PFSK-1 (cell line): ENCODE results near the gene DNAJA2.

Experiments
- FOXP2 ChIP-seq: optimal IDR thresholded peaks from 2 replicates; pipeline ENCODE3; 2011; ENCODE audit warnings: borderline replicate concordance, control low read depth, inconsistent platforms; ENCODE audit not compliant: insufficient read depth; ENCODE audit errors: extremely low read length, extremely low read depth
- POLR2AphosphoS5 ChIP-seq: IDR thresholded peaks from 2 replicates; pipeline ENCODE4 v1.6.1; 2012; ENCODE audit warnings: low read depth, mild to moderate bottlenecking, control low read depth, low read length, moderate library complexity
- REST ChIP-seq, 2 experiments: IDR thresholded peaks; 2 replicates each; pipeline versions ENCODE4 v1.6.1 to v1.8.0; 2011 to 2012; ENCODE audit warnings: low read depth in 2 of 2, low read length in 2 of 2, control low read depth in 1 of 2, inconsistent platforms in 1 of 2, mild to moderate bottlenecking in 1 of 2, moderate library complexity in 1 of 2; ENCODE audit not compliant: insufficient read depth in 1 of 2
- SIN3A ChIP-seq: IDR thresholded peaks from 2 replicates; pipeline ENCODE4 v1.6.1; 2012; ENCODE audit warnings: mild to moderate bottlenecking, low read length, moderate library complexity, borderline replicate concordance; ENCODE audit not compliant: insufficient read depth
- TAF1 ChIP-seq: IDR thresholded peaks from 2 replicates; pipeline ENCODE4 v1.6.1; 2012; ENCODE audit warnings: low read length, control low read depth, borderline replicate concordance; ENCODE audit not compliant: insufficient read depth

DNAJA2 gene

GRCh38 chr16:46914556-46915201 is 58.8 kb downstream of the DNAJA2 start:
- TF ChIP-seq POLR2AphosphoS5 (no peak), TAF1 (no peak), SIN3A (no peak), FOXP2 (no peak), REST (IDR thresholded peaks at IDR 0.05; ENCODE audit: insufficient read depth in 1 of 2, low read depth in 2 of 2, low read length in 2 of 2) (no peak)

GRCh38 chr16:46911650-46912049 is 61.8 kb downstream of the DNAJA2 start:
- TF ChIP-seq POLR2AphosphoS5 (no peak), TAF1 (no peak), FOXP2 (no peak), SIN3A (no peak), REST (IDR thresholded peaks at IDR 0.05; ENCODE audit: insufficient read depth in 1 of 2, low read depth in 2 of 2, low read length in 2 of 2) (no peak)

GRCh38 chr16:46911038-46911437 is 62.4 kb downstream of the DNAJA2 start:
- TF ChIP-seq SIN3A: no peak
- TF ChIP-seq POLR2AphosphoS5: no peak
- no peak for TF ChIP-seq TAF1
- no peak for TF ChIP-seq FOXP2

- TF ChIP-seq FOXP2: no peak
- TF ChIP-seq SIN3A: no peak
- TF ChIP-seq POLR2AphosphoS5: no peak
- TF ChIP-seq TAF1: no peak
- TF ChIP-seq REST (IDR thresholded peaks at IDR 0.05; ENCODE audit: insufficient read depth in 1 of 2, low read depth in 2 of 2, low read length in 2 of 2): no peak
Measured at GRCh38 chr16:46908540-46909372, 64.7 kb downstream of the DNAJA2 start.

- TF ChIP-seq REST (IDR thresholded peaks at IDR 0.05; ENCODE audit: insufficient read depth in 1 of 2, low read depth in 2 of 2, low read length in 2 of 2) (no peak), POLR2AphosphoS5 (no peak), TAF1 (no peak), SIN3A (no peak), FOXP2 (no peak)
Measured at GRCh38 chr16:46907061-46907774, 66.3 kb downstream of the DNAJA2 start.
